ENCODE measurements around the gene MAGIX.

DNA sequence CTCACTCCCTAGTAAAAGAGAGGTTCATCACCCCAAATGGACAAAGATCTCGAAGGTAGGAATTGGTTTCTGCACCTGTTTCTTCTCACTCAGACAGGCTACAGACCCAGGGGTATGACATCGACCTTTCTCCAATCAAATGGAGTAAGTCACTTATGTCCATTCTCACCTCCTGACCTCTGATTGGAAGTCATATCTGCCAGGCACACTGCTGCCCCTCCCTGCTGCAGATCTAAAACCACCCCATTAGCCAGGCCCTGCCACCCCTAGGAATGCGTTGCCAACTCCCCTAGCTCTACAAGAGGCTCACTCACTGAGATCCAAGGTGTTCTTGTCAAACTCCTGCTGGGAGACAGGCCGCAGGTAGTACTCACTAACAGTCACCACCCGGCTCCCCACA is 45.8 kb upstream of the MAGIX start:
- TF ChIP-seq, protein P1, sequence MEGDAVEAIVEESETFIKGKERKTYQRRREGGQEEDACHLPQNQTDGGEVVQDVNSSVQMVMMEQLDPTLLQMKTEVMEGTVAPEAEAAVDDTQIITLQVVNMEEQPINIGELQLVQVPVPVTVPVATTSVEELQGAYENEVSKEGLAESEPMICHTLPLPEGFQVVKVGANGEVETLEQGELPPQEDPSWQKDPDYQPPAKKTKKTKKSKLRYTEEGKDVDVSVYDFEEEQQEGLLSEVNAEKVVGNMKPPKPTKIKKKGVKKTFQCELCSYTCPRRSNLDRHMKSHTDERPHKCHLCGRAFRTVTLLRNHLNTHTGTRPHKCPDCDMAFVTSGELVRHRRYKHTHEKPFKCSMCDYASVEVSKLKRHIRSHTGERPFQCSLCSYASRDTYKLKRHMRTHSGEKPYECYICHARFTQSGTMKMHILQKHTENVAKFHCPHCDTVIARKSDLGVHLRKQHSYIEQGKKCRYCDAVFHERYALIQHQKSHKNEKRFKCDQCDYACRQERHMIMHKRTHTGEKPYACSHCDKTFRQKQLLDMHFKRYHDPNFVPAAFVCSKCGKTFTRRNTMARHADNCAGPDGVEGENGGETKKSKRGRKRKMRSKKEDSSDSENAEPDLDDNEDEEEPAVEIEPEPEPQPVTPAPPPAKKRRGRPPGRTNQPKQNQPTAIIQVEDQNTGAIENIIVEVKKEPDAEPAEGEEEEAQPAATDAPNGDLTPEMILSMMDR (IDR thresholded peaks at IDR 0.05; ENCODE audit: low read length): no peak
- TF ChIP-seq EZH2 (IDR thresholded peaks at IDR 0.05; ENCODE audit: borderline replicate concordance, low read length): no peak

Data from OCI-LY1 (cell line).